Mesenchymal stem cell (in vitro differentiated cells and primary cell): Measurements from ENCODE around the gene OR51B2.

Experiments
- DNase-seq: peaks from one replicate; pipeline ENCODE4 v3.0.0-alpha.2; 2013
- H2AFZ ChIP-seq: one replicate; pipeline ENCODE4 v1.6.1; 2013; ENCODE audit warnings: low read depth, mild to moderate bottlenecking, control low read depth, inconsistent platforms, low read length, moderate library complexity
- H2AK5ac ChIP-seq: 2 replicates; pipeline ENCODE4 v1.6.1; 2013; ENCODE audit warnings: low read length, moderate library complexity, mild to moderate bottlenecking, inconsistent platforms; ENCODE audit not compliant: severe bottlenecking
- H2BK120ac ChIP-seq: one replicate; pipeline ENCODE4 v1.6.1; 2013; ENCODE audit warnings: low read depth, mild to moderate bottlenecking, inconsistent platforms, low read length, moderate library complexity
- H2BK12ac ChIP-seq, 2 experiments: one replicate each; pipeline ENCODE4 v1.6.1; 2013; ENCODE audit warnings: inconsistent platforms in 2 of 2, low read length in 2 of 2, mild to moderate bottlenecking in 2 of 2, moderate library complexity in 2 of 2, control low read depth in 1 of 2
- H2BK15ac ChIP-seq: one replicate; pipeline ENCODE4 v1.6.1; 2013; ENCODE audit warnings: mild to moderate bottlenecking, low read depth, inconsistent platforms; ENCODE audit not compliant: poor library complexity, severe bottlenecking
- H2BK5ac ChIP-seq: 2 replicates; pipeline ENCODE4 v1.6.1; 2013; ENCODE audit warnings: low read depth, mild to moderate bottlenecking, low read length, control low read depth, inconsistent platforms; ENCODE audit not compliant: poor library complexity, severe bottlenecking
- H3K14ac ChIP-seq, 2 experiments: one replicate each; pipeline ENCODE4 v1.6.1; 2013; ENCODE audit warnings: inconsistent platforms in 2 of 2, low read length in 2 of 2, control low read depth in 1 of 2, mild to moderate bottlenecking in 1 of 2, moderate library complexity in 1 of 2
- H3K18ac ChIP-seq, 2 experiments: one replicate each; pipeline ENCODE4 v1.6.1; 2013; ENCODE audit warnings: inconsistent platforms in 2 of 2, low read length in 2 of 2, control low read depth in 1 of 2, low read depth in 1 of 2, mild to moderate bottlenecking in 1 of 2
- H3K23ac ChIP-seq, 2 experiments: one replicate each; pipeline ENCODE4 v1.6.1; 2013; ENCODE audit warnings: inconsistent platforms in 2 of 2, low read length in 2 of 2, mild to moderate bottlenecking in 2 of 2, moderate library complexity in 2 of 2, control low read depth in 1 of 2
- H3K27ac ChIP-seq: 2 replicates; pipeline ENCODE4 v1.5.1; 2013; ENCODE audit warnings: mild to moderate bottlenecking, moderate library complexity, low read length, control low read depth, inconsistent platforms; ENCODE audit not compliant: poor library complexity, severe bottlenecking
- H3K27me3 ChIP-seq, 2 experiments: 2 replicates each; pipeline versions ENCODE4 v1.6.1 to v1.7.0; 2013; ENCODE audit warnings: low read length in 2 of 2, mild to moderate bottlenecking in 2 of 2, moderate library complexity in 2 of 2, control low read depth in 1 of 2, inconsistent platforms in 1 of 2; ENCODE audit not compliant: control insufficient read depth in 1 of 2, insufficient read depth in 1 of 2
- H3K36me3 ChIP-seq, 2 experiments: 2 replicates each; pipeline versions ENCODE4 v1.6.1 to v1.7.0; 2013; ENCODE audit warnings: low read length in 2 of 2, control low read depth in 1 of 2, inconsistent platforms in 1 of 2, low read depth in 1 of 2, mild to moderate bottlenecking in 1 of 2; ENCODE audit not compliant: insufficient read depth in 2 of 2, control insufficient read depth in 1 of 2
- H3K4ac ChIP-seq, 2 experiments: one replicate each; pipeline ENCODE4 v1.6.1; 2013; ENCODE audit warnings: inconsistent platforms in 2 of 2, low read length in 2 of 2, mild to moderate bottlenecking in 2 of 2, moderate library complexity in 2 of 2, control low read depth in 1 of 2, low read depth in 1 of 2
- H3K4me1 ChIP-seq: 2 replicates; pipeline ENCODE4 v1.6.1; 2013; ENCODE audit warnings: low read depth, low read length, control low read depth; ENCODE audit not compliant: control insufficient read depth, insufficient read depth
- H3K4me2 ChIP-seq: 2 replicates; pipeline ENCODE4 v1.6.1; 2013; ENCODE audit warnings: low read length, mild to moderate bottlenecking, inconsistent platforms; ENCODE audit not compliant: poor library complexity, severe bottlenecking
- H3K4me3 ChIP-seq, 2 experiments: 2 replicates each; pipeline versions ENCODE4 v1.5.1 to v1.7.0; 2013; ENCODE audit warnings: low read length in 2 of 2, mild to moderate bottlenecking in 2 of 2, control low read depth in 1 of 2, low read depth in 1 of 2; ENCODE audit not compliant: insufficient read depth in 1 of 2
- H3K79me1 ChIP-seq: replicated peaks from 2 replicates; pipeline ENCODE4 v1.6.1; 2013; ENCODE audit warnings: mild to moderate bottlenecking, control low read depth, low read length, inconsistent platforms; ENCODE audit not compliant: poor library complexity, severe bottlenecking
- H3K9ac ChIP-seq: 2 replicates; pipeline ENCODE4 v1.7.0; 2013; ENCODE audit warnings: mild to moderate bottlenecking, low read length, moderate library complexity
- H3K9me3 ChIP-seq: 2 replicates; pipeline ENCODE4 v1.7.0; 2013; ENCODE audit warnings: mild to moderate bottlenecking, low read length; ENCODE audit not compliant: control insufficient read depth
- H4K8ac ChIP-seq: one replicate; pipeline ENCODE4 v1.6.1; 2013; ENCODE audit warnings: inconsistent platforms, mild to moderate bottlenecking, low read length, moderate library complexity
- H4K91ac ChIP-seq: one replicate; pipeline ENCODE4 v1.6.1; 2013; ENCODE audit warnings: mild to moderate bottlenecking, low read length, inconsistent platforms
- WGBS: methylation state at CpG from one replicate; pipeline ENCODE4 v1.1.7; 2013; ENCODE audit warnings: mixed read lengths; 5-methylcytosine and 5-hydroxymethylcytosine counted together

OR51B2 gene

DNA sequence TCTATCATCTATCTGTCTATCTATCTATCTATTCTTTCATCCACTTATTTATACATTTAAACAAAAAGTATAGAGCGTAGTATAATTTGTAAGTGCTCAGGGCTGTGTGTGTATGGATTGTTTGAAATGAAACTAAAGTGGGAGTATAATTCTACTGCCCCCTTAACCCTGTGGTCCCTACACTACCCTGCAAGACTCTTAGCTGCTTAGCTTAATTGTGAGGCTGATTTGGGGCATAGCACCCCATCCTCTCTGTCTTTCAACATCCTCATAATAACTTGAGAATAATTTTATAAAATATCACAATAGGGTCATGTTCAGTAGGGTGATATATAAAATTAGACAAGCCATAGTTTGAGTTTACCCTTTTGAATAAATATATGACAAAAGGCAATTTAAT, 34.0 kb downstream of the OR51B2 start:
- Histone ChIP-seq H2AK5ac (no peak overlapping the region), H4K8ac (no peak overlapping the region), H3K14ac (no peak overlapping the region), H3K23ac (no peak overlapping the region), H2BK15ac (no peak overlapping the region), H3K79me1 (no peaks in the 10 kb centered on the region), H3K9ac (no peak overlapping the region), H3K4ac (no peak overlapping the region), H3K4me2 (no peak overlapping the region), H3K18ac (no peak overlapping the region), H3K36me3 (no peaks in the 10 kb centered on the region), H3K4me3 (no peak overlapping the region), H4K91ac (no peak overlapping the region), H2AFZ (no peak overlapping the region), H3K4me1 (no peaks in the 10 kb centered on the region), H2BK12ac (no peak overlapping the region), H2BK120ac (no peak overlapping the region), H3K27ac (no peak overlapping the region), H2BK5ac (no peak overlapping the region), H3K27me3 (no peaks in the 10 kb centered on the region), H3K9me3 (no peaks in the 10 kb centered on the region)
- WGBS, result no CpG with 5 or more reads among the region's 1 CpG
- no peak for DNase-seq

DNA sequence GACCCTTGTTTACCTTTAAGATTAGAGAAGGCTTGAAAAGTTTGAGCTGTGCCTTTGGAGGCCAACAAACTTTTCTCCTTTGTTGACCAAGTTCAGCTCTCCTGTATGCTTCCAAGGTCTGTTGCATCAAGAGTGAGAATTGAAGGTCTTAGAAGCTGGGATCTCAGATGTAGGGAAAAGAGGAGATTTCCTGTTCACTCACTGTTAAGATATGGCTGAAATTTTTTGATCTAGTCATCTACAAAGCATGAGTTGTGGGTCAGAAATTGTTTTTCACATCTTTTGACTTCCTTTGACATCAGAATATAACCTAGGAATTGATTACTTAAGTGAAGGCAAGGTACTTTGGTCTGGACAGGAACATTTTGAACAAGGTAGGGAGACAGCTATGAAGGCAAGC, 34.4 kb downstream of the OR51B2 start:
- Histone ChIP-seq H3K18ac (no peak overlapping the region), H4K8ac (no peak overlapping the region), H3K9ac (no peak overlapping the region), H3K4me2 (no peak overlapping the region), H2BK12ac (no peak overlapping the region), H3K4ac (no peak overlapping the region), H3K4me3 (no peak overlapping the region), H3K27ac (no peak overlapping the region), H2BK15ac (no peak overlapping the region), H2AFZ (no peak overlapping the region), H3K9me3 (no peaks in the 10 kb centered on the region), H3K14ac (no peak overlapping the region), H3K36me3 (no peaks in the 10 kb centered on the region), H4K91ac (no peak overlapping the region), H3K27me3 (no peaks in the 10 kb centered on the region), H3K79me1 (no peaks in the 10 kb centered on the region), H3K23ac (no peak overlapping the region), H2AK5ac (no peak overlapping the region), H3K4me1 (no peaks in the 10 kb centered on the region), H2BK120ac (no peak overlapping the region), H2BK5ac (no peak overlapping the region)
- DNase-seq, result no peak

DNA sequence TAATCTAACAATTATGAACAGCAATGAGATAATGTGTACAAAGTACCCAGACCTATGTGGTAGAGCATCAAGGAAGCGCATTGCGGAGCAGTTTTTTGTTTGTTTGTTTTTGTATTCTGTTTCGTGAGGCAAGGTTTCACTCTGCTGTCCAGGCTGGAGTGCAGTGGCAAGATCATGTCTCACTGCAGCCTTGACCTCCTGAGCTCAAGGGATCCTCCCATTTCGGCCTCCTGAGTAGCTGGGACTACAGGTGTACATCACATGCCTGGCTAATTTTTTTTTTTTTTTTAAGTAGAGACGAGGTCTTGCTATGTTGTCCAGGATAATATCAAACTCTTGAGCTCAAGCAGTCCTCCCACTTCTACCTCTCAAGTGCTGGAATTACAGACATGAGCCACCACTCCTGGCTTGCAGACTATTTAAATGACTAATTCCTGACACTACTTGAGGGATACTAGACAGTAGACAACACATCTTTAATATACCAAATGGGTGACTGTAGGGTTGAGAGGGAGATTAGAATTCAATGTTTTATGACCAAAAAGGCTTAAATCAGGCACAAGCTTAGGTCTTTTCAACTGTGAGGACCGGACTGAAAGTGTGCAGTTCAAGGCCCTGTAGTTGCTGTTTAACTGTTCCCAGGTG, 35.1 kb downstream of the OR51B2 start:
- Histone ChIP-seq H2BK120ac (no peak overlapping the region), H2AK5ac (no peak overlapping the region), H3K18ac (no peak overlapping the region), H2AFZ (no peak overlapping the region), H2BK15ac (no peak overlapping the region), H3K27me3 (no peaks in the 10 kb centered on the region), H3K4me3 (no peak overlapping the region), H3K4me1 (no peaks in the 10 kb centered on the region), H3K4ac (no peak overlapping the region), H4K91ac (no peak overlapping the region), H3K23ac (no peak overlapping the region), H3K9me3 (no peaks in the 10 kb centered on the region), H3K14ac (no peak overlapping the region), H2BK5ac (no peak overlapping the region), H3K9ac (no peak overlapping the region), H4K8ac (no peak overlapping the region), H3K27ac (no peak overlapping the region), H2BK12ac (no peak overlapping the region), H3K79me1 (no peaks in the 10 kb centered on the region), H3K36me3 (no peaks in the 10 kb centered on the region), H3K4me2 (no peak overlapping the region)
- whole genome bisulfite sequencing, result 76% methylated on average over 6 of the region's 6 CpGs
- DNase-seq, result peak; percentile 6

DNA sequence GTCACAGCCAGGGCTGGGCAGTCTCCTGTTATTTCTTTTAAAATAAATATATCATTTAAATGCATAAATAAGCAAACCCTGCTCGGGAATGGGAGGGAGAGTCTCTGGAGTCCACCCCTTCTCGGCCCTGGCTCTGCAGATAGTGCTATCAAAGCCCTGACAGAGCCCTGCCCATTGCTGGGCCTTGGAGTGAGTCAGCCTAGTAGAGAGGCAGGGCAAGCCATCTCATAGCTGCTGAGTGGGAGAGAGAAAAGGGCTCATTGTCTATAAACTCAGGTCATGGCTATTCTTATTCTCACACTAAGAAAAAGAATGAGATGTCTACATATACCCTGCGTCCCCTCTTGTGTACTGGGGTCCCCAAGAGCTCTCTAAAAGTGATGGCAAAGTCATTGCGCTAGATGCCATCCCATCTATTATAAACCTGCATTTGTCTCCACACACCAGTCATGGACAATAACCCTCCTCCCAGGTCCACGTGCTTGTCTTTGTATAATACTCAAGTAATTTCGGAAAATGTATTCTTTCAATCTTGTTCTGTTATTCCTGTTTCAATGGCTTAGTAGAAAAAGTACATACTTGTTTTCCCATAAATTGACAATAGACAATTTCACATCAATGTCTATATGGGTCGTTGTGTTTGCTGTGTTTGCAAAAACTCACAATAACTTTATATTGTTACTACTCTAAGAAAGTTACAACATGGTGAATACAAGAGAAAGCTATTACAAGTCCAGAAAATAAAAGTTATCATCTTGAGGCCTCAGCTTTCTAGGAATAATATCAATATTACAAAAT, 35.8 kb downstream of the OR51B2 start:
- no peak overlapping the region for H4K91ac ChIP-seq
- H2BK120ac ChIP-seq, result no peak overlapping the region
- H4K8ac ChIP-seq, result no peak overlapping the region
- peak; percentile 26 for DNase-seq
- H3K9ac ChIP-seq, result no peak overlapping the region
- no peak overlapping the region for H3K27ac ChIP-seq
- no peak overlapping the region for H2BK15ac ChIP-seq
- no peak overlapping the region for H2AK5ac ChIP-seq
- H3K18ac ChIP-seq, result no peak overlapping the region
- H3K9me3 ChIP-seq, result no peaks in the 10 kb centered on the region
- no peaks in the 10 kb centered on the region for H3K4me1 ChIP-seq
- H3K27me3 ChIP-seq, result no peaks in the 10 kb centered on the region
- no peak overlapping the region for H3K4ac ChIP-seq
- no peaks in the 10 kb centered on the region for H3K79me1 ChIP-seq
- H2BK12ac ChIP-seq, result no peak overlapping the region
- H3K36me3 ChIP-seq, result no peaks in the 10 kb centered on the region
- H3K14ac ChIP-seq, result no peak overlapping the region
- H2BK5ac ChIP-seq, result no peak overlapping the region
- no peak overlapping the region for H3K4me3 ChIP-seq
- 66% methylated on average over 5 of the region's 7 CpGs for WGBS
- no peak overlapping the region for H3K4me2 ChIP-seq
- no peak overlapping the region for H3K23ac ChIP-seq
- no peak overlapping the region for H2AFZ ChIP-seq
